CD1c-positive myeloid dendritic cell (primary cell): ENCODE measurements around the gene HSPA1L.

Experiments used
- DNase-seq: peaks from one replicate; pipeline ENCODE4 v3.0.0-alpha.2; 2016; ENCODE audit errors: extremely low spot score

HSPA1L gene

DNA sequence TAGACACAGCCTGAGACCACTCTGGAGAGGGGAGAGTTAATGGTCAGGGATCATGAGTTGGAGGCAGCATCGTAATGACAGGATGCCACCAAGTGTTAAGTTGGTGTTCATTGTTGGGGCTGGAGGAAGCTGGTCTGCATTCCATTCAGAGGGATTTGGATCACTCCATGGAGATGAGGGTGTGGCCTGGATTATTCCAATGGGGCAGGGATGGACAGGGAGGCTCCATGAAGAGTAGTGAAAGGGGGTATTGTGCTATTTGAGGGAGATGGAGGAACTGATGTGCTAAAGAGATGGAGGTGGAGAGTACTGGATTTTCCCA is 51.5 kb downstream of the HSPA1L start:
- no peak for DNase-seq

DNA sequence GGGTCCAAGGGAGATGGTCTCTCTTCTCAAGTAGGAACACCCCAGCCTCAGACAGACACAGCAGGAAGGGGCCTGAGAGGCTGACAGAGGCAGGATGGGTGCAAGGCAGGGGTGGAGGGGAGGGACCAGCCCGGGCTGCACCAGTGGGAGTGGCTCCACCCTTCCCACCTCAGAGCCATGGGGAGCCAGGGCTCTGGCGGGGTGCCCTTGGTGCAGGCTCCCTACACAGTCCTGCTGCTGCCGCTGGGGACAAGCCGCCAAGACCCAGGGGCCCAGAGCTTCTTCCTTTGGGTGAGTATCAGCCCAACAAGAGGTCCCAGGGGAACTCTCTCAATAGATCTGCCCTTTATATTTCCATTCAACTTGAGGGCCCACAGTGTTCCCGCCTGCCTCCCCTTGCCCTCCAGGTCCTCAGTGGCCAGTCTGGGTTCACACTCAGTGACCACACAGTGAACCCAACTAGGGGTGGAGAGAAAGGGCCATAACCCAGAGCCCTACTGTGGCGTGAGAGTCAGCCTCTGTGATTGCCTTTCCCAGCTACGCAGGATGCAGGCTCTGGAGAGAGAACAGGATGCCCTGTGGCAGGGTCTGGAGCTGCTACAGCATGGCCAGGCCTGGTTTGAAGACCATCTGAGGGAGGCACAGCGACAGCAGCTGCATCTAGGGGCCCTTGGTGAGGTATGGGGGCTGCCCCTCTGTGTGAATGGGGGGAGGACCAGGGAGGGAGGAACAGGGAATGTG is 52.0 kb downstream of the HSPA1L start:
- DNase-seq = no peak

DNA sequence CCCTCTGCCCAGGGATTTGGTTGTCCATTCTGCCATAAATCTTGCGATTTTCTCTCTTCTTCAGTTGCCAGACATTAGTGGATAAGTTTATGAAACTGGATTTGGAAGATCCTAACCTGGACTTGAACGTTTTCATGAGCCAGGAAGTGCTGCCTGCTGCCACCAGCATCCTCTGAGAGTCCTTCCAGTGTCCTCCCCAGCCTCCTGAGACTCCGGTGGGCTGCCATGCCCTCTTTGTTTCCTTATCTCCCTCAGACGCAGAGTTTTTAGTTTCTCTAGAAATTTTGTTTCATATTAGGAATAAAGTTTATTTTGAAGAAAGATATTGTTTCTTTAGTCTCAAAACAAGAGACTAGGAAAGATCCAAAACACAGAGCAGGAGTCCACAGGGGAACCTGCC is 52.7 kb downstream of the HSPA1L start, which contains the start of gene SAPCD1:
TSS of gene SAPCD1 (plus strand) at position 301 of the 400 bp plus-strand sequence. CDS start 399 bp downstream, outside the sequence.
- DNase-seq = no peak

DNA sequence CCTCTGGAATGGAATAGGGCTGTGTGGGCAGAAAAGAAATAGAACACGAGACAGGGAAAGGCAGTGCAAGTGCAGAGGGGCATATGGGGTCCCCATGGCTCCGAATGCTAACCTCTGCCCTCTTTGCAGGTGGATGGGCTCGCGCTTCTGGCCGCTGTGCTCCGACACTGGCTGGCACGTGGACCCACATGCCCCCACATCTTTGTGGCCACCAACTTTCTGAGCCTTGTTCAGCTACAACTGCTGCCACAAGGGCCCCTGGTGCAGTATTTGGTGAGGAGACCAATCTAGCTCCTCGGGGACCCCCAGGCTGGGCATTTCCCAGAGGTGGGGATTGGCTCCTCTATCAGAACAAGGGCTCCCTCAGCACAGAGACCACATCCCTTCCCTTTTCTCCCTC is 53.7 kb downstream of the HSPA1L start:
- no peak for DNase-seq

DNA sequence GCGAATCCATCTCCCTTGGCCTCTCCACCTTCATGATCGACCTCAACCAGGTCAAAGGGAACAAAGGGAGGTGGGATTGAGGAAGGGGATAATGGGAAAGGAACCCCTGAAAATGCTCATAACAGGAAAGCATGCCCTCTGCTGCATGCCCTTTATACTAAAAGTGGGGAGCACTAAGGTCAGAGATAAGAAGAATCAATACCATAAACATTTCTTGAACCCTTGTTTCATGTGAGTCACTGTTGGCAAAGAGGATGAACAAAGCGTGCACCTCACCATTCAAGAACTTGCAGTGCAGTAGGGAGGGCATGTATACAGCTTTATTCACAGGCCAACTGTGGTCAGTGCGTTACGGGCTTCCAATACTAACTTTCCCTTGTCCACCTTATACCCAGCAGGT is 54.3 kb downstream of the HSPA1L start:
- no peak for DNase-seq
